Testis (tissue), 3 donors: Measurements from ENCODE around the gene PSMD4. TPM values are rescaled to one million over a fixed set of nuclear protein-coding genes. Genes with fewer than 3 reads are reported as not detected.
A peak's percentile ranks its signal among the peaks of the same experiment; 100 is the strongest.

Source experiments
- DNase-seq: peaks from one replicate; pipeline ENCODE4 v3.0.0-alpha.2; 2019
- H3K27ac ChIP-seq, 2 donors: fragments of 200-600 bp; sonication (generic); one replicate each; pipeline ENCODE4 v1.5.1; 2019
- H3K27me3 ChIP-seq: fragments of 200-600 bp; sonication (generic); one replicate; pipeline ENCODE4 v1.5.1; 2019
- H3K36me3 ChIP-seq: fragments of 200-600 bp; sonication (generic); one replicate; pipeline ENCODE4 v1.5.1; 2017; ENCODE audit warnings: low read depth; ENCODE audit errors: missing control alignments
- H3K4me1 ChIP-seq: fragments of 200-600 bp; sonication (generic); one replicate; pipeline ENCODE4 v1.5.1; 2019
- H3K4me3 ChIP-seq, 2 donors: fragments of 200-600 bp; sonication (generic); one replicate each; pipeline ENCODE4 v1.5.1; 2017 to 2019
- H3K9me3 ChIP-seq: fragments of 200-600 bp; sonication (generic); one replicate; pipeline ENCODE4 v1.5.1; 2017
- CTCF ChIP-seq, 3 experiments: fragments of 450-650 bp in 2 of 3; fragments of 200-600 bp in 1 of 3; sonication (generic) in 1 of 3; IDR thresholded peaks; one replicate each; pipeline ENCODE4 v1.5.1; 2016 to 2019; ENCODE audit warnings: antibody characterized with exemption in 3 of 3, mild to moderate bottlenecking in 2 of 3, moderate library complexity in 1 of 3
- POLR2A ChIP-seq: fragments of 450-650 bp; IDR thresholded peaks from one replicate; pipeline ENCODE4 v1.6.1; 2017; ENCODE audit warnings: antibody characterized with exemption, mild to moderate bottlenecking, moderate library complexity
- whole genome bisulfite sequencing, 2 donors: methylation state at CpG; one replicate each; pipeline ENCODE4 v1.1.5; 2018; 5-methylcytosine and 5-hydroxymethylcytosine counted together
- intact Hi-C: fragments of 100-400 bp; cut with DNase I; formaldehyde crosslinking; loops from one replicate; pipeline ENCODE4 v1.15.1; 2023; ENCODE audit warnings: low total_unique reads
- polyA plus RNA-seq: library from polyadenylated mRNA; stranded (reverse); fragments of 350-450 nt; fragmentation: Illumina TruSeq; extraction: RNeasy Lipid Tissue Mini Kit (QIAGEN cat#74804); gene quantifications from one replicate; pipeline ENCODE4 v1.2.3, GENCODE V29; 2014; ENCODE audit warnings: low read depth, low replicate concordance; ENCODE audit not compliant: insufficient read depth
- total RNA-seq, 2 donors: library from RNA; depleted of rRNA; stranded (reverse); fragments of >200 nt; gene quantifications; one replicate each; pipeline ENCODE4 v1.2.3, GENCODE V29; 2016

Gene PSMD4
- total and polyA plus RNA-seq, 3 donors from 2014 or later = 164 to 333 (median 196) TPM

DNA sequence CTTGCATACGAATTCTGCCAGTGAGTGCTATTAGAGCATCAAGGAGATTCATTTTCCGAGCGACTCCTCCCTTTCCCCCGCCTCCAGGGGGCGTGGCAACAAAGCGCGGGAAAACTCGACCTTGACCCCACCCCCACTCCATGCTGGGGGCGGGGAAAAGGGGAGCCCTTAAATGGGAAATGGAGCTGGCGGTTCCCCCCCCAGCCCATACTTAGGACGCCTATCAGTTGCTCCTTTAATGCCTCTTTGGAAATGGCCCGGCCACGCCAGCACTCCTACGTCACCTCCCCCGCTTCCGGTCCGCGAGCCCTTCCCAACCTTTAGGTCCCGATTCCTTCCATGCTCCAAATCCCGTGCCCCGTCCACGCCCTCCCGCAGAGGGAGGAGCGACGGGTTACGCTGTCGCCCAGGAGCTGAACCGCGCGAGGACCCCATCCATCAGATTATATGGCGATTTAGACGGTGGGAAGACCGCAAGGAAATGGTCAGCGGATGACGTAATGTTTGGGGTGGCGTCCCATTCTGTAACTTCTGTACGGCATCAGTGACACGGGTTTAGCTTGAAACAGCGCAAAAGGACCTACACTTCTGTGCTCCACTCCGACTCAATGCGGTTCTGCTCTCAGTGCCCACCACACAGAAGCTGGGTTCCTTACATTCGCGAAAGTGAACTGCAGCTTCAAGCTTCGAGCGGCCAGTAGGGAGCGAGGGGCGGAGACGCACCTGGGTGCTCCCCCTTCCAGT is 26.9 kb downstream of the PSMD4 start:
- 0 to 1% methylated on average over 38 to 48 of the region's 48 CpGs for WGBS, 2 donors
- Histone ChIP-seq H3K4me1 (peaks cover 19% of the 10 kb centered on the region), H3K9me3 (no peaks in the 10 kb centered on the region), H3K27me3 (no peaks in the 10 kb centered on the region), H3K36me3 (no peaks in the 10 kb centered on the region), H3K4me3 (peak overlapping the region; percentile 61 to 85), H3K27ac (peak overlapping the region; percentile 94 to 99)
- peak; percentile 94 for DNase-seq
- intact Hi-C loops = no loop called here
- TF ChIP-seq POLR2A (no peak), CTCF (IDR thresholded peaks at IDR 0.05) (peak; percentile 45 to 68 (median 68))

DNA sequence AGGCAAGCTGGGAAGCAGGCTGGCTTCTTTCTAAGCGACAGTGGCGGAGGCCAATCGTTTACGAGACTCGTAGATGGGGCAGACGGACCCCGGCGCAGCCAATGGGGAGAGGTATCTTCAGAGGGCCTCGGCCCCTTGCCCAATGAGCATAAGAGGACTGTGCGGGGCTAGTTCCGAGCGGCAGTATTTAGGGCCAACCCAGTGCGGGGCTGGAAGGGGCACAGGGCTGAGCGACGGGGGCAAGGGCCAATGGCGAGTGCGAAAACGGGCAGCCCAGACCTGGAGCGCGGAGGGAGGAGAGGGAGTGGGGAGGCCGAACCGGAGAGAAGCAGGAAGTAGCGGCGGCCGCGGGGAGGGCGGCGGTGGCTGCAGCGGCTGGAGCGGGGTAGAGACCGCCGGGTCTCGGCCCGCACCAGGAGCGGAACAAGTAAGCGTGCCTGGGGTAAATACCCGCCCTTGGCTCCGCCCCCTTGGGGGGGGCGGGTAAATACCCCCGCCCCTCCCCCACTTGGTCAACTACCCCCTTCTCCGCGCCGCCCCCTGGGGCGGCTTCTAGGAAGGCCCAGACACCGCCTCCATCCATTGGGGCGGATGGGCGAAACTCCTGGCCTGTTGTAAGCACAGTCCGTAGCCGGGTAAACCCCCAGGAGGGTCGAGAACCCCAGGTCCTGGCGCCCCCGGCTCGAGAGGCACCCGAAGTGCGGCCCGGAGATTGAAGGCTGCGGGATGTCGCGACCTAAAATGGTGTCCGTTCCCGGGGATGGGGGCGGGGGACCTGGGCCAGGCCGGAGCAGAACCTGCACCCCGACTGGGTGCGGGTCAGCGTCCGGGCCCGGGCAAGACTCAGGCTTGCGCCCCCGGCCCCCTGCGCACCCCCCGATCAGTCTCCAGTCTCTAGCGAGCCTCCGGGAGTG is 27.7 kb downstream of the PSMD4 start, which contains the start of gene ZNF687:
Gene ZNF687, plus strand, starts transcription at position 331 of the 914 bp plus-strand sequence. CDS start 3,993 bp downstream, outside the sequence.
- DNase-seq = peak; percentile 100
- H3K36me3 ChIP-seq = no peaks in the 10 kb centered on the region
- peak within 1 kb of the TSS; percentile 61 to 85 for H3K4me3 ChIP-seq
- H3K27ac ChIP-seq = peak within 1 kb of the TSS; percentile 94 to 99
- no peaks in the 10 kb centered on the region for H3K9me3 ChIP-seq
- intact Hi-C loops = no loop called here
- peaks cover 19% of the 10 kb centered on the region for H3K4me1 ChIP-seq
- H3K27me3 ChIP-seq = no peaks in the 10 kb centered on the region
- peak; percentile 7 for TF ChIP-seq POLR2A
- no peak for TF ChIP-seq CTCF (IDR thresholded peaks at IDR 0.05)
- 1 to 2% methylated on average over 25 to 65 of the region's 74 CpGs for WGBS, 2 donors

GRCh38 chr1:151282883-151283725 is 28.6 kb downstream of the PSMD4 start:
- intact Hi-C loops = no loop called here
- TF ChIP-seq POLR2A = no peak
- no peak for TF ChIP-seq CTCF (IDR thresholded peaks at IDR 0.05)
- H3K27me3 ChIP-seq = no peaks in the 10 kb centered on the region
- DNase-seq = peak; percentile 47
- H3K27ac ChIP-seq = peak overlapping the region; percentile 94 to 99
- peak overlapping the region; percentile 61 to 85 for H3K4me3 ChIP-seq
- no peaks in the 10 kb centered on the region for H3K9me3 ChIP-seq
- H3K36me3 ChIP-seq = no peaks in the 10 kb centered on the region
- WGBS, 2 donors = 1 to 3% methylated on average over 23 to 44 of the region's 44 CpGs
- H3K4me1 ChIP-seq = peaks cover 19% of the 10 kb centered on the region

- intact Hi-C loops = no loop called here
- no peak for TF ChIP-seq POLR2A
- no peak for TF ChIP-seq CTCF (IDR thresholded peaks at IDR 0.05)
- Histone ChIP-seq H3K4me3 (no peak overlapping the region), H3K36me3 (no peaks in the 10 kb centered on the region), H3K27me3 (no peaks in the 10 kb centered on the region), H3K4me1 (peaks cover 19% of the 10 kb centered on the region), H3K9me3 (no peaks in the 10 kb centered on the region), H3K27ac (peak overlapping the region in 1 of 2 donors; percentile 94)
- WGBS, 2 donors = 55 to 56% methylated on average over 2 of the region's 2 CpGs
- DNase-seq = no peak
These were observed 29.6 kb downstream of the PSMD4 start for GRCh38 chr1:151284013-151284577.
